Measurements from ENCODE around the gene XYLB.

- TF ChIP-seq CTCF (IDR thresholded peaks at IDR 0.05) (no peak), EP300 (IDR thresholded peaks at IDR 0.05) (no peak), POLR2A (IDR thresholded peaks at IDR 0.05) (no peak)
Observed at GRCh38 chr3:38312356-38312755, 34.2 kb upstream of the XYLB start.
